Fibroblast of the aortic adventitia (primary cell): Measurements from ENCODE around the gene MIB2. TPM values are rescaled to one million over a fixed set of nuclear protein-coding genes. Genes with fewer than 3 reads are reported as not detected.

Source experiments
- DNase-seq: peaks from one replicate; pipeline ENCODE4 v3.0.0-alpha.2; 2010; ENCODE audit warnings: low read depth
- H3K4me3 ChIP-seq: 2 replicates; pipeline ENCODE4 v1.5.1; 2011; ENCODE audit warnings: low read depth, mild to moderate bottlenecking, control low read depth, low read length, moderate library complexity
- total RNA-seq: library from RNA; depleted of rRNA; stranded (reverse); fragments of >200 nt; gene quantifications from 2 replicates; pipeline ENCODE4 v1.2.3, GENCODE V29; 2012; ENCODE audit warnings: low replicate concordance
- TF ChIP-seq, protein P1 (sequence below): IDR thresholded peaks from 2 replicates; pipeline ENCODE4 v1.5.1; 2011; ENCODE audit warnings: mild to moderate bottlenecking, low read length, control low read depth, inconsistent platforms; ENCODE audit not compliant: insufficient read depth

MIB2 gene
- total RNA-seq, 1 donor = 37.7 TPM

DNA sequence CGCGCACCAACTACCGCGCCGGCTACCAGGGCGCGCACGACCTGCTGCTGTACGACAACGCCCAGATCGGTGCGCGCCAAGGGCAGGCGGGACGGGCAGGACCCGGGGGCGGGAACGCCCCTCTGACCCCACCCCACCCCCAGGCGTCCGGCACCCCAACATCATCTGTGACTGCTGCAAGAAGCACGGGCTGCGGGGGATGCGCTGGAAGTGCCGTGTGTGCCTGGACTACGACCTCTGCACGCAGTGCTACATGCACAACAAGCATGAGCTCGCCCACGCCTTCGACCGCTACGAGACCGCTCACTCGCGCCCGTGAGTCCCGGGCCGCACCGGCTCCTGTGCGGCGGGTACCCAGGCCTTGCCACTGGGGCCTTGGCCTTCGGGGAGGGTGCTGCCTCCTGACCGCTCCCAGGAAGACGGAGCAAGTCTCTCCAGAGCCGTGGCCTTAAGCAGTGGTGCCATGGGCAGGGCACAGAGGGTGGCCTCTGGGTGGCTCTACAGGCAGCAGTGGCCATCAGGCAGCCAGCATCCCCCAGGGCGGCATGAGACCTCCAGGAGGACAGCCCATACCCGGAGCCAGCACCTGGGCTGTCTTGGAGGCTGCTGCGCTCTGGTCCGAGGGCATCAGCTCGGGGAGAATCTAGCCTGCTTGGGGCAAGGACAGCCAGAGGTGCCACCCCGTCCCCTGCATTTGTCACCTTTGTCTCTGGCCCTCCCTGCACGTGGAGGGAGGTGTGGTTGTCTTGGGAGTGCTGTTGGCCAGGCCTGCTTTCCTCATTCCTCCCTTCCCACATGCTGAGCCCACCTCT lies 8.5 kb downstream of the MIB2 start:
- TF ChIP-seq, protein P1, sequence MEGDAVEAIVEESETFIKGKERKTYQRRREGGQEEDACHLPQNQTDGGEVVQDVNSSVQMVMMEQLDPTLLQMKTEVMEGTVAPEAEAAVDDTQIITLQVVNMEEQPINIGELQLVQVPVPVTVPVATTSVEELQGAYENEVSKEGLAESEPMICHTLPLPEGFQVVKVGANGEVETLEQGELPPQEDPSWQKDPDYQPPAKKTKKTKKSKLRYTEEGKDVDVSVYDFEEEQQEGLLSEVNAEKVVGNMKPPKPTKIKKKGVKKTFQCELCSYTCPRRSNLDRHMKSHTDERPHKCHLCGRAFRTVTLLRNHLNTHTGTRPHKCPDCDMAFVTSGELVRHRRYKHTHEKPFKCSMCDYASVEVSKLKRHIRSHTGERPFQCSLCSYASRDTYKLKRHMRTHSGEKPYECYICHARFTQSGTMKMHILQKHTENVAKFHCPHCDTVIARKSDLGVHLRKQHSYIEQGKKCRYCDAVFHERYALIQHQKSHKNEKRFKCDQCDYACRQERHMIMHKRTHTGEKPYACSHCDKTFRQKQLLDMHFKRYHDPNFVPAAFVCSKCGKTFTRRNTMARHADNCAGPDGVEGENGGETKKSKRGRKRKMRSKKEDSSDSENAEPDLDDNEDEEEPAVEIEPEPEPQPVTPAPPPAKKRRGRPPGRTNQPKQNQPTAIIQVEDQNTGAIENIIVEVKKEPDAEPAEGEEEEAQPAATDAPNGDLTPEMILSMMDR = no peak
- DNase-seq = no peak
- H3K4me3 ChIP-seq = no peak overlapping the region

DNA sequence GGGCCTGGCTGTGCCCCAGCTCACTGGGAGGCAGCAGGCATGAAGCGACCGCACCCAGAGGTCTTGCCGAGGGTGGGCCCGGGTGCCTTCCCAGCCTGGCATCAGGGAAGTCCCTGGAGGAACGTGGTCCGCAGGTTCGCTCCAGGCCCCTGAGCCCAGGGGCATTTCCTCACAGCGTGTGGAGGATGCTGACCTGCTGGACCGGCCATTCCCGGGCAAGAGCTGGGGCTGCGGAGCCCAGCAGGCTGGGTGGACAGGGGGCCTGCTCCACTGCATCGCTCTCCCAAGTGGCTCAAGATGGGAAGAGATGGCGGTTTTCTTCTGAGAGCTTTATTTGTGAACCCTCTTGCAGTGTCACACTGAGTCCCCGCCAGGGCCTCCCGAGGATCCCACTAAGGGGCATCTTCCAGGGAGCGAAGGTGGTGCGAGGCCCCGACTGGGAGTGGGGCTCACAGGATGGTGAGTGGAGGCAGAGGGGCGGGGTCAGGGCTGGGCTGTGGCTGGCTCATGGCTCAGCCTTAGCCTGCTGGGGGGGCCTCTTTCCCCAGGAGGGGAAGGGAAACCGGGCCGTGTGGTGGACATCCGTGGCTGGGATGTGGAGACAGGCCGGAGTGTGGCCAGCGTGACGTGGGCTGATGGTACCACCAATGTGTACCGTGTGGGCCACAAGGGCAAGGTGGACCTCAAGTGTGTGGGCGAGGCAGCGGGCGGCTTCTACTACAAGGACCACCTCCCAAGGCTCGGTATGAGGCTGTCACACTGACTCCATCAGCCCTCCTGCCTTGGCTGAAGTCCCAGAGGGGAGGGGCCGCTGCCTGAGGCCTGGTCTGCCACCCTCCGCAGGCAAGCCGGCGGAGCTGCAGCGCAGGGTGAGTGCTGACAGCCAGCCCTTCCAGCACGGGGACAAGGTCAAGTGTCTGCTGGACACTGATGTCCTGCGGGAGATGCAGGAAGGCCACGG lies 9.4 kb downstream of the MIB2 start:
- H3K4me3 ChIP-seq = no peak overlapping the region
- TF ChIP-seq, protein P1 = no peak
- DNase-seq = no peak

DNA sequence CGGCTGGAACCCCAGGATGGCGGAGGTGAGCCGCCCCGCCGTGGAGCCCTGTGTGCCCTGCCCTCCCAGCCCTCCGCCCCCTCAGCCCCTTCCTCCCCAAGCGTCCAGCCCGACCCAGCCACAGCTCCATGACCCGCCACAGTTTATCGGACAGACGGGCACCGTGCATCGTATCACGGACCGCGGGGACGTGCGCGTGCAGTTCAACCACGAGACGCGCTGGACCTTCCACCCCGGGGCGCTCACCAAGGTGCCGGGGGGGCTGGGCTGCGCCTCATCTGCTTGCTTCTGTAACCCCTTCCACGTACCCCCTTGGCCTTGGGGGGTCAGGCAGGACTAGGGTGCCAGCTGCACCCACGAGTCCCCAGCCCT lies 10.1 kb downstream of the MIB2 start:
- no peak for DNase-seq
- TF ChIP-seq, protein P1 = no peak
- no peak overlapping the region for H3K4me3 ChIP-seq

DNA sequence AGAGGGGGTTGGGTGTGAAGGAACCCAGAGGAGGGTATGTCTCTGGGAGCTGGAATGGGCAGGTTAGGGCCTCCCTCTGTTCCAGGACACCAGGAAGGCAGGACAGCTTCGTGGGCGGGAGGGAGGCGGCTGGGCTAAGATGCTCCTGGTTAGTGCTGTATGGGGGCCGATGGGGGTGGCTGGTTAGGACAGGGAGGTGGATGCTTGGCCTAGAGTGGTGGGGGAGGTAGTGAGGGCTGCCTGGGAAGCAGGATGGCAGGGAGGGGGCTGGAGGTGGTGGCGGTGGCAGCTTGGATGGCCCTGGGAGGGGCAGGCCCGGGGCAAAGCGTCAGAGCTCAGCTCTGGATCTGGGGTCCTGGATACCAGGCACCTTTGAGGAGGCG lies 10.5 kb downstream of the MIB2 start:
- H3K4me3 ChIP-seq = no peak overlapping the region
- no peak for DNase-seq
- TF ChIP-seq, protein P1 = no peak

DNA sequence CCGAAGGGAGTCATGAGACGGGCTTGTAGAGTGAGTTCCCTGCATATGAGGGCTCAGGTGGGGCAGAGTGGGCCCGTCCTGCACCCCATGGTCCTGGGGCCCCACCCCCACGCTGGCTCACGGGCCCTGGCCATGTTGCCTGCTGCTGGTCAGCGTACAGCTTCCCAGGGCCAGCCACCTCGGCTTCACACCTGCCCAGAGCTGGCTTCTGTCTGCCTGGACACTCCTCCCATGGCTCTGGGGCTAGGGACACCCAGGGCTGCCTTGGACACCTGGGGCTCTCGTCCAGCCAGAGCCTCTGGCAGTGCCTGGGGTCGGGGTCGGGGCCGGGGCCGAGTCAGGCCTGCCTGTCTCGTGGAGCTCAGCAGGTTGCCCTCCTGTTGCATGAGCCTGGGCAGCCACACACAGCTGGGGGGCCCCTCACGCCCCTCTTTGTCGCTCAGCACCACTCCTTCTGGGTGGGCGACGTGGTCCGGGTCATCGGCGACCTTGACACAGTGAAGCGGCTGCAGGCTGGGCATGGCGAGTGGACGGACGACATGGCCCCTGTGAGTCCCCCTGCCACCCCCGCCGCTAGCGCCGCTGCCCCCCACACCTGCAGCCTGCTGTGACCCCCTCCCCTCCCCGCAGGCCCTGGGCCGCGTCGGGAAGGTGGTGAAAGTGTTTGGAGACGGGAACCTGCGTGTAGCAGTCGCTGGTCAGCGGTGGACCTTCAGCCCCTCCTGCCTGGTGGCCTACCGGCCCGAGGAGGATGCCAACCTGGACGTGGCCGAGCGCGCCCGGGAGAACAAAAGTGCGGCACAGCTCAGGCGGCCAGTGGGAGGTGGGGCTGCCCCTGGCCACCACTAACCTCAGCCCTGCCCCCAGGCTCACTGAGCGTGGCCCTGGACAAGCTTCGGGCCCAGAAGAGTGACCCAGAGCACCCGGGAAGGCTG lies 11.2 kb downstream of the MIB2 start:
- TF ChIP-seq, protein P1 = no peak
- no peak for DNase-seq
- no peak overlapping the region for H3K4me3 ChIP-seq

DNA sequence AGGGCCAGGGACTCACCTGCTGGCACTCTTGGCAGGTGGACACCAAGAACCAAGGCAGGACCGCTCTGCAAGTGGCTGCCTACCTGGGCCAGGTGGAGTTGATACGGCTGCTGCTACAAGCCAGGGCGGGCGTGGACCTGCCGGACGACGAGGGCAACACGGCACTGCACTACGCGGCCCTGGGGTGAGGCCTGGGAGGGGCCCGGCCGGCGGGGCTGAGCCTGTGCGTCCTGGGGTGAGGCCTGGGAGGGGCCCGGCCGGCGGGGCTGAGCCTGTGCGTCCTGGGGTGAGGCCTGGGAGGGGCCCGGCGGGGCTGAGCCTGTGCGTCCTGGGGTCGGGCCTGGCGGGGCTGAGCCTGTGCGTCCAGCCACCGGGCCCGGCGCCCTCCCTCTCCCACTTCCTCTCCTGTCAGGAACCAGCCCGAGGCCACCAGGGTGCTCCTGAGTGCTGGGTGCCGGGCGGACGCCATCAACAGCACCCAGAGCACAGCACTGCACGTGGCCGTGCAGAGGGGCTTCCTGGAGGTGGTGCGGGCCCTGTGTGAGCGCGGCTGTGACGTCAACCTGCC lies 12.0 kb downstream of the MIB2 start:
- DNase-seq = no peak
- H3K4me3 ChIP-seq = no peak overlapping the region
- TF ChIP-seq, protein P1 = no peak
